ENCODE measurements around the gene ITPR2.

ITPR2 gene

DNA sequence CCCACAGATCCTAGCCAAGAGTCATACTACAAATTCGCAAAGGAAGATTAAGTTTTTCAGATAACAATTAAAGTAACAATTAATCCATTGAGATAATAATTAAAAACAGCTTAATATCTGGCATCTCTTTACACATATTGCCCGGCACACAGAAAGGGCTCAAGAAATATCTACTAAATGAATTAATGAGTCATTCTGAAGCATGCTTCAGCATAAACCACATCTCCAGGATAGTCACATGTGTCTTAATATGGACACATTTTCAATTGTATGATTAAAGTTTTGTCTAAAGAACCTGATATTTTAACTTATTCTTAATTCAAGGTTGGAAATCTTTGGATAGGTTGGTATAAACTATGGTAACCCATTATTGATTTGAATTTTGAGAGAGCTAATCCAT is 9.6 kb downstream of the ITPR2 start:
- Mint-ChIP-seq H3K4me3 (no peak overlapping the region), H3K36me3 (ENCODE audit: insufficient read depth) (no peaks in the 10 kb centered on the region), H3K9me3 (no peaks in the 10 kb centered on the region), H3K27ac (no peak overlapping the region), H3K27me3 (no peaks in the 10 kb centered on the region), H3K4me1 (ENCODE audit: low read depth in 2 of 2) (peaks cover 12 to 22% of the 10 kb centered on the region in 2 donors)
- ATAC-seq (replicated peaks), result no peak
- DNase-seq, result no peak

DNA sequence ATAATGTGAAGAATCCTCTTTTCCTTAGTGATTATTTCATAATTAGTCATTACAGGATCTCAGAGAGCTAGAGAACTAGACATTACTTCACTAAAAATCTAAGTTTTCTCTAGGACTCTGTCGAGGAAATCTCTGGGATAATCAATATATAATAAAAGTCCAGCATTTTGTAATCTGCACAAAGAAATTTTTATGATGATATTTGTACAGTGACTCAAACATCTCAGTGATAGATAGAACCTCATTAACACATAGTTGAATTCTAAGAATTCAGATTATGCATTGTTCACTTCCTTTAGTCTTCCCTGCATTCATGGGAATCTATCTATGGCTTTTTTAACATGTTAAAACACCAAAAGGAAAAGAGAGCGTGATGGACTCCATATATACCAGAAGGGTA is 11.0 kb downstream of the ITPR2 start:
- no peak for DNase-seq

DNA sequence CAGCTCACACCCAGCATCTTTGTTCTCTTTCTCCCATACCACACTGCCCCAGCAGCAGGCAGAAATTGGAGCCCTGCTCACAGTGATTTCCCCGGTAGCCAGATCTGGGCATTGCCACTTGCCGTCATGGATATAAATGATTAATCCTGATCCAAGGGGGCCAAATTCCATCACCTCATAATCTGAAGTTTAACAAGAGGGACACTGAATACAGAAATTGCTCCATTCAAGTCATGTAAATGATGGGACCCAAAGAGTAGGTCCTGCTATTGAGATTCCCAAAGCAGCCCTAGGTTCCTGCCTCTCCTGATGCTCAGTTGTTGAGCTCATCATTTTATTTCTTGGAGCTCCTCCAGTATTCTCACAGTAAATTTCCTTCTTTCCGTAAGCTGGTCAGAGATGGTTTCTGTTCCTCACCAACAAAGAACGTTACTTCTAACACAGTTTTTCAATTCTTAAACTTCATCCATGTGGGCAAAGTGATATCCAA is 11.7 kb downstream of the ITPR2 start:
- Mint-ChIP-seq H3K27me3 (no peaks in the 10 kb centered on the region), H3K9me3 (no peaks in the 10 kb centered on the region), H3K4me3 (no peak overlapping the region), H3K4me1 (ENCODE audit: low read depth in 2 of 2) (peaks cover 0 to 6% of the 10 kb centered on the region in 2 donors), H3K36me3 (ENCODE audit: insufficient read depth) (no peaks in the 10 kb centered on the region), H3K27ac (no peak overlapping the region)
- ATAC-seq (replicated peaks) (no peak), DNase-seq (no peak)

More for the DNA sequence above, 11.0 kb downstream of the ITPR2 start:
- Mint-ChIP-seq H3K27me3 (no peaks in the 10 kb centered on the region), H3K36me3 (ENCODE audit: insufficient read depth) (no peaks in the 10 kb centered on the region), H3K4me3 (no peak overlapping the region), H3K9me3 (no peaks in the 10 kb centered on the region), H3K4me1 (ENCODE audit: low read depth in 2 of 2) (peaks cover 6 to 9% of the 10 kb centered on the region in 2 donors), H3K27ac (no peak overlapping the region)
- no peak for ATAC-seq (replicated peaks)

DNA sequence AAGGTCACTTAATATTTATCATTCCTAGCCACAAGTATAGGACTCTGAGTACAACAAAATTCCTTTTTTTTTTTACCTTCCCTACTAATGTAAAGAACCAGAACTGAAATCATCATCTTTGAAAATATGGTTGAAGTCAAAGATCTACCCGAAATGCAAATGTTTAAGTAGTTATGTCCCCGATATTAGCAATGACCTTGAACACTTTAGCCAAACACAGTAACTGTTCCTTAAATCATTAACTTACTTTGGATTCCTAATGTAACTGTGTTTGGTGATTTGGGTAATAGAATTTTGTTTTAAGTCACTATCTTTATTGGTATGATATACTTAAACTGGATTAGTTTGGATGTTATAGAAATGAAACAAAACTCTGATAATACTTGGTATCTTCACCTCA is 14.4 kb downstream of the ITPR2 start:
- no peak for DNase-seq
- no peaks in the 10 kb centered on the region for H3K9me3 Mint-ChIP-seq
- peak overlapping the region in 1 of 2 donors; percentile 9 for H3K27ac Mint-ChIP-seq
- H3K36me3 Mint-ChIP-seq (ENCODE audit: insufficient read depth), result no peaks in the 10 kb centered on the region
- peaks cover 0 to 4% of the 10 kb centered on the region in 2 donors for H3K4me1 Mint-ChIP-seq (ENCODE audit: low read depth in 2 of 2)
- no peak for ATAC-seq (replicated peaks)
- H3K27me3 Mint-ChIP-seq, result no peaks in the 10 kb centered on the region
- no peak overlapping the region for H3K4me3 Mint-ChIP-seq

DNA sequence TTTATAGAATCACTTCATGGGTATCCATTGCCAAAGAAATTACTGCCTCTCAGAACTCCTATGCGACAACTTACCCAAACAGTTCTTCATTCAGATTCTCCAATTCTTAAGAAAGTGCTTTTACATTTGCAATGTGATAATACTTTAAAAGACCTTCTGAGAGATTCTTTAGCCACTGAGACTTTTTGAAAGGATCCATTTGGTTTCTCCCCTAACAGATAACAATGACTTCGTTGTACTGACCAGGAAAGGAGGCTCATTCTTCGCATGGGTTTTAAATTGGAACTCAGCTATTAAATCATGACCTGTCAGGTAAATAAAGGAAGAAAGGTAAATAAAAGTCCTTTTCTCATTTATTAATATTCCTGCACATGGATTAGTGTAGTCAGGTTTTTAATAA is 14.8 kb downstream of the ITPR2 start:
- peaks cover 0 to 4% of the 10 kb centered on the region in 2 donors for H3K4me1 Mint-ChIP-seq (ENCODE audit: low read depth in 2 of 2)
- no peak for ATAC-seq (replicated peaks)
- DNase-seq, result no peak
- H3K36me3 Mint-ChIP-seq (ENCODE audit: insufficient read depth), result no peaks in the 10 kb centered on the region
- no peak overlapping the region for H3K4me3 Mint-ChIP-seq
- no peaks in the 10 kb centered on the region for H3K27me3 Mint-ChIP-seq
- no peaks in the 10 kb centered on the region for H3K9me3 Mint-ChIP-seq
- H3K27ac Mint-ChIP-seq, result no peak overlapping the region

DNA sequence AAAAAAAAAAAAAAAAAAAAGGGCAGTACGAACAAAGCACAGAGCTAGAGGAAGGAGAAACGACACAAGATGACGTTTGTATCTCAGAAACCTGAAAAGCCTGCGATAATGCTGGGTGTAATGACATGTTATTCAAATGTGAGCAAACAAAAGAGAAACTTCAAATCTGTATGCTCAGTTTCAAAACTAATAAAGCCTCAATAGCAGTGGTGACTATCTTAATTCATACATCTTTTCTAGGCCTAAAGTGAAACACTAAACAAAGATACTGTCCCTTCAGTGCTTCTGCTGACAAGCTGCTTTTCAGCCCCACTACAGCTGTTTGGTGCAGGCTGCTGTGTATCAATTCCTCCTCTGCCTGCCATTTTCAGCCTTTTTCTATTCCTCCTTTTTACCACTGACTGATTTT is 15.8 kb downstream of the ITPR2 start:
- H3K9me3 Mint-ChIP-seq, result no peaks in the 10 kb centered on the region
- DNase-seq, result no peak
- peaks cover 0 to 4% of the 10 kb centered on the region in 2 donors for H3K4me1 Mint-ChIP-seq (ENCODE audit: low read depth in 2 of 2)
- no peak for ATAC-seq (replicated peaks)
- H3K36me3 Mint-ChIP-seq (ENCODE audit: insufficient read depth), result no peaks in the 10 kb centered on the region
- H3K4me3 Mint-ChIP-seq, result no peak overlapping the region
- H3K27ac Mint-ChIP-seq, result no peak overlapping the region
- no peaks in the 10 kb centered on the region for H3K27me3 Mint-ChIP-seq

DNA sequence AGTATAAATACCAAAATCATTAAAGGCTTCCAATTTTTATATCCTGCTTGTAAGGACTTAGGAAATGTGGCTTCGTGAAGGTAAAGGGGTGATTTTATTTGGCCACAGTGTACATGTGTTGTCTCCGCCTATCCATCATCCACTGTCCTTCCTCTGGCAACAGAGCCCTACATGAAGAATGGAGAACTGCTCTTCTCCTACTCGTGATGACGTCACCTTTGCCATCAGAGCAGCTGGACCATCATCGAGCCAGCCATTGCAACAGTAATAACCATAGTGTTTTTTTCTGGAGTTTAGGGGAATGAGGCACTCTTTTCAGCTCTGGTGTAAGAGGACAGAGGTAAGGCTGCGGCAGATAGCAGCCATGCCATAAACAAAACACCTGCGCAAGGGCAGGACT is 19.2 kb downstream of the ITPR2 start:
- Mint-ChIP-seq H3K4me1 (ENCODE audit: low read depth in 2 of 2) (peaks cover 4 to 8% of the 10 kb centered on the region in 2 donors), H3K27ac (no peak overlapping the region), H3K27me3 (no peaks in the 10 kb centered on the region), H3K36me3 (ENCODE audit: insufficient read depth) (no peaks in the 10 kb centered on the region), H3K9me3 (no peaks in the 10 kb centered on the region), H3K4me3 (no peak overlapping the region)
- DNase-seq (no peak), ATAC-seq (replicated peaks) (no peak)

DNA sequence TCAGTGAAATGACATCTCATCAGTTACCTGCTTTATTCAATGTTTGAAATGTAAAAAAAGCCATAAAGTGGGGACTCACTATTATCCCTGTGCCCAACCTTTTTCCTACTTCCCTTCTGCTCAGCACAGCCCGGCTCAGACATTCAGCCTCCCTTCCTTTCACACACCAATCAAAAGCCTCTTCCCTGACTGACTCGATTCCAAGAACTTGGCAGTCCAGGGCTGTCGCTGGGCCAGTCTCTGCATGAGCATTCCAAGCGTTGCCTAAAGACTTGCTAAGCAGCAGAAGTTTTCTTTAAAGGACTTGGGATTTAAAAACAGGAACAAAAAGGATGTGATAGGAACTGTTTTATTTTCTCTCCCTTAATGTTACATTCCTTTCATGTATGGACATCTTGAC is 22.7 kb downstream of the ITPR2 start:
- Mint-ChIP-seq H3K36me3 (ENCODE audit: insufficient read depth) (no peaks in the 10 kb centered on the region), H3K4me3 (no peak overlapping the region), H3K9me3 (no peaks in the 10 kb centered on the region), H3K4me1 (ENCODE audit: low read depth in 2 of 2) (peaks cover 12 to 15% of the 10 kb centered on the region in 2 donors), H3K27me3 (no peaks in the 10 kb centered on the region), H3K27ac (no peak overlapping the region)
- ATAC-seq (replicated peaks) (no peak), DNase-seq (no peak)

DNA sequence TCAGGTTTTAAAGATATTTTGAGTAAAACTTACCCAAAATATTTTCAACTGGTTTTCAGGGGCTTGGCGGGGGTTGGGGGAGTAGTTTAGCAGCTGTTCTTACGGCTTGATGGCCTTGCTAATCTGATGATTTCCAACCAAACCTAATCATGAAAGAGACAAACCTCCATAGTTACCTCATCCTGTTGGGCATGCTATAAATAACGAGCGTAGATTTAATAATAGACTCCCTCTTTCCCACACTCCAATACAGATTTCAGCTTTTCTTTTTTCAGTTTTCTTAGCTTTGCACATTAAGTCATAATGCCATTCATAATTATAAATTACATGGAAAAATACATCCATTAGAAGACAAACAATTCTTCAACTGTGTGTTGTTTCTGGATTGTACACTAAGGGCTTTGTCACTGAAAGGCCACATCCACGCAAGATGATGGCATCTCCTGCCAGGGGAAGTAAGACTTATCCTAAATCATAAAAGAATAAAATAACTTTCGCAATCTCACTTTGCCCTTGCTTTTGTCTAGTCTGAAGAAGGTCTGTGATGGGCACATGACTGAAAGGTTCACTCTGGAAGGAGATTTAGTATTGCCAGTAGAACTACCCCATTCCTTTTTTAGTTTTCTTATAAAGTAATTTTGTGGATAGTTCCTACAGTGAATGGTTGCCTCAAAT is 23.2 kb downstream of the ITPR2 start:
- H3K36me3 Mint-ChIP-seq (ENCODE audit: insufficient read depth), result no peaks in the 10 kb centered on the region

DNA sequence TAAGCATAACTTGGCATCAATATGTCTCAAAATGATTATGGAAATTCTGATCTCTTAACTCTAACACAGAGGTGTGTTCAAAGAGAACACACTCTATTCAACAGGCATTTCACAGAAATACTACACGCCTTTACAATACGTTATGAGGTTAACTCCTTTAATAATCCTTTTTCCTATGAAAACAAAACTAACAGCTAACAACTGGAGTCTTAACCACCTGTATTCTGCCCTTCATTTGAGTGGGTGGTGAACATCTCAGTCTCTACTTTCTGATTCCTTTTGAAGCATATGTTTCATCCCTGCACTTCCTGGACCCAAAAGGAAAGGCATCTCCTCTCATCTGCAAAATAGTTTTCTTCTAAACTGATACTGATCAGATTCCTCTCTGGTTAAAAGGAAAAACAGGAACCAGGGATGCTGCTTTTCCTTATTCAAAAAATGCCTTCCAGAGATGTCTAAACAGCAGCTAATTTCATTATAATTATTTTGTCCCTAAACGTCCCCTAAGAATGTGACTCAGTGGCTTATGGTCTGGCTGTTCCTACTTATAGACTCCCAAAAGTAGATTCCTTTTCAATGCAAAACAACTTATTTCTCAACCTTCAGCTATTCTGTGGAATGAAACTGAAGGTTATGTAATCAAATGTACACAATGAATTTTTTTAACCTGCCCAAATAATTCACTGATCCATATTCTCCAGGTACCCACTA is 24.1 kb downstream of the ITPR2 start:
- Mint-ChIP-seq H3K4me1 (ENCODE audit: low read depth in 2 of 2) (peaks cover 15 to 17% of the 10 kb centered on the region in 2 donors), H3K27ac (no peak overlapping the region), H3K4me3 (no peak overlapping the region), H3K27me3 (no peaks in the 10 kb centered on the region), H3K9me3 (no peaks in the 10 kb centered on the region), H3K36me3 (ENCODE audit: insufficient read depth) (no peaks in the 10 kb centered on the region)
- no peak for ATAC-seq (replicated peaks)
- DNase-seq, result no peak

More for the DNA sequence above, 23.2 kb downstream of the ITPR2 start:
- ATAC-seq (replicated peaks), result no peak
- DNase-seq, result no peak
- H3K4me1 Mint-ChIP-seq (ENCODE audit: low read depth in 2 of 2), result peaks cover 13 to 15% of the 10 kb centered on the region in 2 donors
- H3K27me3 Mint-ChIP-seq, result no peaks in the 10 kb centered on the region
- no peaks in the 10 kb centered on the region for H3K9me3 Mint-ChIP-seq
- no peak overlapping the region for H3K27ac Mint-ChIP-seq
- H3K4me3 Mint-ChIP-seq, result no peak overlapping the region

DNA sequence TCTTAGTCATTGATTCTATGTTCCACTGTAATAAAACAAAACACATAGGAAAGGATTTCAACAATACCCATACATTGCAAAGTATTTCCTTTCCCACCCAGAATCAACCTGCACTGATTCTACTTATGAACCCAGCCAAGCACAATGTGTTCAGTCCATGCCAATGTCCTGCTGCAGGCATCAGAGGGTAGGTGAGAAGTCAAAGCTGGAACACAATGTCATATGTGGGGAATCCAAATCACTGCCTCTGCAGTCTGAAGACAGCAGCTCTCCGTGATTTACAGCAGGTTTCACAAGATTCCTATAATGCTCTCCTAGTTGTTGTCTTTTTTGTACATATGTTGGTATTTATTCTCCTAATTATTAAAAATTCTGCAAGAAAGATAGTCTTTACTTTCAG is 25.7 kb downstream of the ITPR2 start:
- DNase-seq (no peak), ATAC-seq (replicated peaks) (no peak)
- no peak overlapping the region for H3K27ac Mint-ChIP-seq
- no peak overlapping the region for H3K4me3 Mint-ChIP-seq
- peaks cover 15 to 17% of the 10 kb centered on the region in 2 donors for H3K4me1 Mint-ChIP-seq (ENCODE audit: low read depth in 2 of 2)
- H3K27me3 Mint-ChIP-seq, result no peaks in the 10 kb centered on the region
- H3K9me3 Mint-ChIP-seq, result no peaks in the 10 kb centered on the region
- no peaks in the 10 kb centered on the region for H3K36me3 Mint-ChIP-seq (ENCODE audit: insufficient read depth)

DNA sequence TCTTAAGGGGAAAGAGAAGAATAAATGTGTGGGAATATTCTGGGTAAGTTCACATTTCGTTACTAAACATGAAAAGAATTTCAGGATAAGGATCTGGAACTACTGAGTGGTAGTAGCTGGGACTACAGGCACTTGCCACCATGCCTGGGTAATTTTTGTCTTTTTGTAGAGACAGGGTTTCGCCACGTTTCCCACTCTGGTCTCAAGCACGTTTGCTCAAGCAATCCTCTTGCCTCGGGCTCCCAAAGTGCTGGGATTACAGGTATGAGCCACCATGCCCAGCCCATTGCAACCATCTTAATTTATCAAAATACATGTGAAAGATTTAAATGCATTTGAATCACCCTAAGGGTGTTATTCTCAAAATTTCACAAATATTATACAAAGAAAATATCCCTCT is 26.4 kb downstream of the ITPR2 start:
- ATAC-seq (replicated peaks) (no peak), DNase-seq (no peak)
- H3K27me3 Mint-ChIP-seq, result no peaks in the 10 kb centered on the region
- no peaks in the 10 kb centered on the region for H3K36me3 Mint-ChIP-seq (ENCODE audit: insufficient read depth)
- no peak overlapping the region for H3K27ac Mint-ChIP-seq
- H3K4me1 Mint-ChIP-seq (ENCODE audit: low read depth in 2 of 2), result peaks cover 17 to 18% of the 10 kb centered on the region in 2 donors
- no peaks in the 10 kb centered on the region for H3K9me3 Mint-ChIP-seq
- H3K4me3 Mint-ChIP-seq, result no peak overlapping the region

DNA sequence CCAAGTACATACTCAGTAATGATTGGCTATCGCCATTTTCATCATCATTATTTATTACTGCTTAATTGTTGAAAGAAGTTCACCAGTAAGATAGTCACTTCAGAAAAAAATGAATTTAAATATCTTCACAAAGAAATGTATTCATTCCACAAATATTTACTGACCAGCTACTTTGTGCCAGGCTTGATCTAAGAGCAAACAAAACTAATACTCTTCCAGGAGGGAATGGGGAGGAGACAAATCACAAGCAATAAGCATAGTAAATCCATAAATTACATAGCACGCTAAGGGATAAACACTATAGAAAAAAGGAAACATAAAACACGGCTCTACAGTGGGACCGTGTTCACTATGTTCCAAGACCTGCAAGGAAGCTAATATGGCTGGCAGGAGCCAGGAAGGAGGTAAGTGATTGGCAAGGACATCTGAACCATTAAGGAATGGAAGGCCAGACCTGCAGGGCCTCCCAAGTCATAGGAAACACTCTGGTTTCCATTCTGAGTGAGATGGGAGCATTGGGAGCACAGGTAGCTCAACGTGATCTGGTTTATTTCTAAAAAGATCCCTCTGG is 27.5 kb downstream of the ITPR2 start:
- no peaks in the 10 kb centered on the region for H3K36me3 Mint-ChIP-seq (ENCODE audit: insufficient read depth)
- no peak overlapping the region for H3K4me3 Mint-ChIP-seq
- H3K4me1 Mint-ChIP-seq (ENCODE audit: low read depth in 2 of 2), result peaks cover 17 to 21% of the 10 kb centered on the region in 2 donors
- ATAC-seq (replicated peaks), result no peak
- H3K27ac Mint-ChIP-seq, result no peak overlapping the region
- no peaks in the 10 kb centered on the region for H3K9me3 Mint-ChIP-seq
- no peaks in the 10 kb centered on the region for H3K27me3 Mint-ChIP-seq
- DNase-seq, result no peak

DNA sequence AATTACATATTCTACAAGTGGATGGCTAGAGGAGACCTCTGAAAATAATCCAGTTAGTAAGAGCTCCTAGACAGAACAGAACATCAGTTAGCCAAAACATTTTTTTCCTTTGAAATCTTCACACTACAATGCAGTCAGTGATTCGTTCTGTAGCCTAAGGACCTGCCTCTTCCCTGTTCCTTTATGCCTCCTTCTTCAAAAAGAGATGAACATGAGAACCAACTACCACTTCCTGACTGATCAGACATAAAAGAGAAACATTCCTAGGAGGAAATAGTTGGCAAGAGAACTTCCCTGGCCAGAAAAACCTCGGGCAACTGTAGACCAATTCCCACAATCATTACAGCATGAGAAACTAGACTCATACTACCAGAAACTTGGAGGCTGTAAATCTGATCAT is 29.4 kb downstream of the ITPR2 start:
- no peaks in the 10 kb centered on the region for H3K36me3 Mint-ChIP-seq (ENCODE audit: insufficient read depth)
- DNase-seq (no peak), ATAC-seq (replicated peaks) (no peak)
- H3K9me3 Mint-ChIP-seq, result no peaks in the 10 kb centered on the region
- H3K27me3 Mint-ChIP-seq, result no peaks in the 10 kb centered on the region
- no peak overlapping the region for H3K4me3 Mint-ChIP-seq
- H3K4me1 Mint-ChIP-seq (ENCODE audit: low read depth in 2 of 2), result peaks cover 11 to 21% of the 10 kb centered on the region in 2 donors
- no peak overlapping the region for H3K27ac Mint-ChIP-seq
